Stimulated activated CD8-positive, alpha-beta memory T cell treated with anti-CD3 and anti-CD28 coated beads, Interleukin-2, amount 100 ng/mL, for 1 hour (primary cell): ENCODE data around the gene FOXE1.

ENCODE experiments used
- DNase-seq, 2 donors: peaks; one replicate each; pipeline ENCODE4 v3.0.0-alpha.2; 2020; ENCODE audit warnings: low read depth in 2 of 2

The FOXE1 gene

GRCh38 chr9:97848480-97849237 lies 4.4 kb upstream of the FOXE1 start:
- no peak for DNase-seq

- DNase-seq = no peak
These were observed 3.0 kb upstream of the FOXE1 start for GRCh38 chr9:97849980-97850379.

GRCh38 chr9:97850746-97851445 lies 2.1 kb upstream of the FOXE1 start:
- DNase-seq = no peak

- no peak for DNase-seq
These were observed 1.6 kb upstream of the FOXE1 start for GRCh38 chr9:97851446-97851883.

- DNase-seq = no peak
These were observed 1.0 kb upstream of the FOXE1 start for GRCh38 chr9:97852001-97852398.

GRCh38 chr9:97852399-97853055 lies 499 bp upstream of the FOXE1 start:
- no peak for DNase-seq

GRCh38 chr9:97853844-97854695 lies 1.0 kb downstream of the FOXE1 start:
- peak in 1 of 2 donors; percentile 24 for DNase-seq

GRCh38 chr9:97854696-97855485 lies 1.9 kb downstream of the FOXE1 start:
- no peak for DNase-seq

GRCh38 chr9:97855486-97855875 lies 2.5 kb downstream of the FOXE1 start:
- no peak for DNase-seq

- DNase-seq = no peak
These were observed 2.9 kb downstream of the FOXE1 start for GRCh38 chr9:97855899-97856298.

- no peak for DNase-seq
These were observed 4.0 kb downstream of the FOXE1 start for GRCh38 chr9:97856857-97857605.

- no peak for DNase-seq
These were observed 4.8 kb downstream of the FOXE1 start for GRCh38 chr9:97857606-97858392.

- no peak for DNase-seq
These were observed 5.3 kb downstream of the FOXE1 start for GRCh38 chr9:97858393-97858713.

- no peak for DNase-seq
These were observed 5.8 kb downstream of the FOXE1 start for GRCh38 chr9:97858826-97859225.

- no peak for DNase-seq
These were observed 6.3 kb downstream of the FOXE1 start for GRCh38 chr9:97859346-97859745.

GRCh38 chr9:97860451-97861147 lies 7.6 kb downstream of the FOXE1 start:
- no peak for DNase-seq

GRCh38 chr9:97861148-97861475 lies 8.1 kb downstream of the FOXE1 start:
- no peak for DNase-seq

GRCh38 chr9:97863314-97863713 lies 10.3 kb downstream of the FOXE1 start:
- DNase-seq = no peak

- DNase-seq = no peak
These were observed 11.4 kb downstream of the FOXE1 start for GRCh38 chr9:97864396-97864795.
